ENCODE measurements around the gene TMCO2. TPM values are rescaled to one million over a fixed set of nuclear protein-coding genes. Genes with fewer than 3 reads are reported as not detected.

The TMCO2 gene
- total RNA-seq, 3 donors from 2014 or later: not detected

DNA sequence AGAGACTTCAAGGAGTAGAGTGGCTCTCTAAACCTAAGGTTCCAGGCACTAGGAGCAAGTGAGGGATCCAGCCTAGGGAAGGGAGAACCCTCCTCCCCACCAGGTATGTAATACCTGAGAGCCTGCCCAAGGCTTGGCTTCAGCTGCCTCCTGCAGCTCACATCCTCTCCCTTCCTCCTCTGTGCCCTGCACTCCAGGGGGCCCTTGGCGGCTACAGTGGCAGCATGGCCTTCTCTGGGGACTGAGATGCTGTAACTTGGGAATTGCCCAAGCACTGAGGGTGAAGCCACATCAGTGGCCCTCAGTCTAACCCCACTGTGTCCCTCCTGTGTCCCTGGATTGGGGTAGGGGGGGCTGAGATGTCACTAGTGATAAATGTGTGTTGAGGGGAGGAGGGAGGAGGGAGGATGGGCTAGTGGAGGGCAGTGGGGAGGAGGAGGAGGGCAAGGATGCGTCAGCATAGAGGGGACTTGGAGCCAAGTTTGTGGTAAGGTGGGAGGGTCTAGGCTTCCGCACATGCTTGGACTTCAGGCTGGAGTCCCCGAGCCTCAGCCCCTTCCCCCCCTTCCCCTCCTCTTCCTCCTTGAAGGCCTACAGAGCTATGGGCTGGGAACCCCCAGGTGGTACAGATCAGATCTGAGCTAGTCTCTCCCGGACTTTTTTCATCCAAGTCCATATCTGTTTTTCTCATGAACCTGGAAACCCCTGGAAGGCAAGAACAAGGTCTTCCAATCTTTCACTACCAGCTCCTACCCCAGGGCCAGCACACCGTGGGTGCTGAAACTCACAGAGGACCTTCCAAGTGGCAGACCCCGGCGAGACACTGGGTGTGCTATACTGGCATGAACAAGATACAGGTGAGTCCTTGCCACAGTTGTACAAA is 51.9 kb downstream of the TMCO2 start:
- H3K4me1 ChIP-seq (ENCODE audit: low read depth): no peaks in the 10 kb centered on the region
- H3K36me3 ChIP-seq (ENCODE audit: low read depth): no peaks in the 10 kb centered on the region
- intact Hi-C loops (cut with DNase I, micrococcal nuclease): no loop called here
- TF ChIP-seq, protein P1, sequence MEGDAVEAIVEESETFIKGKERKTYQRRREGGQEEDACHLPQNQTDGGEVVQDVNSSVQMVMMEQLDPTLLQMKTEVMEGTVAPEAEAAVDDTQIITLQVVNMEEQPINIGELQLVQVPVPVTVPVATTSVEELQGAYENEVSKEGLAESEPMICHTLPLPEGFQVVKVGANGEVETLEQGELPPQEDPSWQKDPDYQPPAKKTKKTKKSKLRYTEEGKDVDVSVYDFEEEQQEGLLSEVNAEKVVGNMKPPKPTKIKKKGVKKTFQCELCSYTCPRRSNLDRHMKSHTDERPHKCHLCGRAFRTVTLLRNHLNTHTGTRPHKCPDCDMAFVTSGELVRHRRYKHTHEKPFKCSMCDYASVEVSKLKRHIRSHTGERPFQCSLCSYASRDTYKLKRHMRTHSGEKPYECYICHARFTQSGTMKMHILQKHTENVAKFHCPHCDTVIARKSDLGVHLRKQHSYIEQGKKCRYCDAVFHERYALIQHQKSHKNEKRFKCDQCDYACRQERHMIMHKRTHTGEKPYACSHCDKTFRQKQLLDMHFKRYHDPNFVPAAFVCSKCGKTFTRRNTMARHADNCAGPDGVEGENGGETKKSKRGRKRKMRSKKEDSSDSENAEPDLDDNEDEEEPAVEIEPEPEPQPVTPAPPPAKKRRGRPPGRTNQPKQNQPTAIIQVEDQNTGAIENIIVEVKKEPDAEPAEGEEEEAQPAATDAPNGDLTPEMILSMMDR (IDR thresholded peaks at IDR 0.05): no peak
- H3K4me3 ChIP-seq: no peak overlapping the region
- DNase-seq (no peak), ATAC-seq (no peak)
- H3K9me3 ChIP-seq: no peaks in the 10 kb centered on the region

DNA sequence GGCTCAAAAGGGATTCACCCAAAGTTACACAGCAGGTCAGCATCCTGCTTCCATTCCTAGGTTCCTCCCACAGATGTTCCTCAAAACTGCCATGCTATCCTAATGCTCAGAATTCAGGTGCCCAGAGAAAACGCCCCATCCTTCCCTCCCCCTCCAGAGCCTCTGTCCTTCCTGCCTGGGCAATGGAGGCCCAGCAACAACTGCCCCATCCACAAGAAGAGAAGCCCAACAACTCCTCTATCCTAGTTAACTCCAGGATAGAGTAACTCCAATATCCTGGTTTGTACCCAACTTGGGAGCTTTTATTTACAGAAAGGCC is 52.5 kb downstream of the TMCO2 start:
- TF ChIP-seq, protein P1 (IDR thresholded peaks at IDR 0.05): no peak
- Histone ChIP-seq H3K4me3 (no peak overlapping the region), H3K36me3 (ENCODE audit: low read depth) (no peaks in the 10 kb centered on the region), H3K4me1 (ENCODE audit: low read depth) (no peaks in the 10 kb centered on the region), H3K9me3 (no peaks in the 10 kb centered on the region)
- ATAC-seq: no peak
- intact Hi-C loops (cut with DNase I, micrococcal nuclease): no loop called here
- no peak for DNase-seq

DNA sequence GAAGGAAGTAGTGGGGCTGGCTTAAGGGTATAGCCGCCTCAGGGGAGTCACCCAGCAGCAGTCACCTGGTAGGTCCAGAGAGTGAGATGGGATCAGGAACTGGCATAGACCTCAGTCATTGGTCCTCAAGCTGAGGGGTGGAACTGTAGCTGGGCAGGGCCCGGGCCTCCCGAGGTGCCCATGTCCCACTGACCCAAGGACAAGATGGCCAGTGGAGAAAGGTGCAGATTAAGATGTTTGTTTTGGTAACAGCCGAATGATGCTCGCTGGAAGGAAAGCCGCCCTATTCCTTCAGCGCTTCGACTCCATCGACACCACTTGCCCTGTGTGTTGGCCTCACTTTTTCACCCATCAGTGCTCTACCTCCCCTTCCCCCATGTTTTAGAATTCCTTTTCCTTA is 52.9 kb downstream of the TMCO2 start:
- H3K36me3 ChIP-seq (ENCODE audit: low read depth): no peaks in the 10 kb centered on the region
- intact Hi-C loops (cut with DNase I, micrococcal nuclease): no loop called here
- no peaks in the 10 kb centered on the region for H3K4me1 ChIP-seq (ENCODE audit: low read depth)
- TF ChIP-seq, protein P1 (IDR thresholded peaks at IDR 0.05): no peak
- H3K9me3 ChIP-seq: no peaks in the 10 kb centered on the region
- H3K4me3 ChIP-seq: no peak overlapping the region
- DNase-seq (no peak), ATAC-seq (no peak)

- ATAC-seq (no peak), DNase-seq (no peak)
- H3K4me1 ChIP-seq (ENCODE audit: low read depth): no peaks in the 10 kb centered on the region
- no peaks in the 10 kb centered on the region for H3K36me3 ChIP-seq (ENCODE audit: low read depth)
- no peaks in the 10 kb centered on the region for H3K9me3 ChIP-seq
- intact Hi-C loops (cut with DNase I, micrococcal nuclease): no loop called here
- no peak overlapping the region for H3K4me3 ChIP-seq
- TF ChIP-seq, protein P1 (IDR thresholded peaks at IDR 0.05): no peak
Observed at GRCh38 chr1:40301066-40301465, 53.3 kb downstream of the TMCO2 start.

Other genes starting within 250 kb of the TMCO2 start
- gene CAP1, start 207.2 kb upstream of the TMCO2 start, total RNA-seq: 100 to 1,000 TPM; 357 to 488 (median 444) TPM
- gene PPT1, start 150.7 kb upstream of the TMCO2 start, total RNA-seq: 10 to 100 TPM; 16.7 to 63.1 (median 39.1) TPM
- gene RLF, start 86.5 kb upstream of the TMCO2 start, total RNA-seq: 10 to 100 TPM; 11.0 to 21.8 (median 12.2) TPM
- gene ZMPSTE24, start 10.3 kb downstream of the TMCO2 start, total RNA-seq: 10 to 100 TPM; 46.0 to 51.9 (median 47.0) TPM
- 10 to 100 TPM in 1 of 3 donors, 1 to 10 TPM in 2; 3.4 to 11.2 (median 4.8) TPM for gene COL9A2, start 69.3 kb downstream of the TMCO2 start, total RNA-seq
- 10 to 100 TPM; 22.0 to 35.6 (median 24.7) TPM for gene SMAP2, start 125.8 kb downstream of the TMCO2 start, total RNA-seq
- gene ZFP69B, start 202.5 kb downstream of the TMCO2 start, total RNA-seq: 1 to 10 TPM; 1.4 to 2.1 (median 2.1) TPM
- gene ZFP69, start 229.4 kb downstream of the TMCO2 start, total RNA-seq: 1 to 10 TPM; 2.7 to 4.6 (median 2.8) TPM

Measured in mucosa of descending colon (tissue), 3 donors.